Activated CD4-positive, alpha-beta T cell treated with anti-CD3 and anti-CD28 coated beads, Interleukin-2, amount 10 ng/mL, durations not matched to agents 24 days and 14 days (primary cell): ENCODE results near the gene SLC19A2. TPM values are rescaled to one million over a fixed set of nuclear protein-coding genes. Genes with fewer than 3 reads are reported as not detected.
"Not testable (repeated sequence)": the region's sequence is repeated elsewhere in the genome, so short reads cannot be mapped to it uniquely, and the experiment has no call there.

Experiments used
- DNase-seq: peaks from one replicate; pipeline ENCODE4 v3.0.0; 2022
- H3K27ac Mint-ChIP-seq: one replicate; pipeline ENCODE4 v1.8.0; 2022; ENCODE audit warnings: mild to moderate bottlenecking, mixed read lengths
- H3K27me3 Mint-ChIP-seq: one replicate; pipeline ENCODE4 v1.8.0; 2022; ENCODE audit warnings: mixed read lengths
- H3K36me3 Mint-ChIP-seq: one replicate; pipeline ENCODE4 v1.8.0; 2022; ENCODE audit warnings: low read depth, mild to moderate bottlenecking, mixed read lengths
- H3K4me1 Mint-ChIP-seq: one replicate; pipeline ENCODE4 v1.8.0; 2021; ENCODE audit warnings: mixed read lengths
- H3K4me3 Mint-ChIP-seq: one replicate; pipeline ENCODE4 v1.8.0; 2022; ENCODE audit warnings: mild to moderate bottlenecking, moderate library complexity, mixed read lengths
- H3K9me3 Mint-ChIP-seq: one replicate; pipeline ENCODE4 v1.8.0; 2021; ENCODE audit warnings: mixed read lengths
- intact Hi-C: fragments of 100-400 bp; cut with micrococcal nuclease; formaldehyde crosslinking; loops from one replicate; pipeline ENCODE4 v1.15.1; 2023
- total RNA-seq: library from RNA; stranded (reverse); gene quantifications from 2 replicates; pipeline ENCODE4 v1.2.3, GENCODE V29; 2022

Gene SLC19A2, protein sequence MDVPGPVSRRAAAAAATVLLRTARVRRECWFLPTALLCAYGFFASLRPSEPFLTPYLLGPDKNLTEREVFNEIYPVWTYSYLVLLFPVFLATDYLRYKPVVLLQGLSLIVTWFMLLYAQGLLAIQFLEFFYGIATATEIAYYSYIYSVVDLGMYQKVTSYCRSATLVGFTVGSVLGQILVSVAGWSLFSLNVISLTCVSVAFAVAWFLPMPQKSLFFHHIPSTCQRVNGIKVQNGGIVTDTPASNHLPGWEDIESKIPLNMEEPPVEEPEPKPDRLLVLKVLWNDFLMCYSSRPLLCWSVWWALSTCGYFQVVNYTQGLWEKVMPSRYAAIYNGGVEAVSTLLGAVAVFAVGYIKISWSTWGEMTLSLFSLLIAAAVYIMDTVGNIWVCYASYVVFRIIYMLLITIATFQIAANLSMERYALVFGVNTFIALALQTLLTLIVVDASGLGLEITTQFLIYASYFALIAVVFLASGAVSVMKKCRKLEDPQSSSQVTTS
- 12.1 and 12.2 TPM in 2 replicates for total RNA-seq

DNA sequence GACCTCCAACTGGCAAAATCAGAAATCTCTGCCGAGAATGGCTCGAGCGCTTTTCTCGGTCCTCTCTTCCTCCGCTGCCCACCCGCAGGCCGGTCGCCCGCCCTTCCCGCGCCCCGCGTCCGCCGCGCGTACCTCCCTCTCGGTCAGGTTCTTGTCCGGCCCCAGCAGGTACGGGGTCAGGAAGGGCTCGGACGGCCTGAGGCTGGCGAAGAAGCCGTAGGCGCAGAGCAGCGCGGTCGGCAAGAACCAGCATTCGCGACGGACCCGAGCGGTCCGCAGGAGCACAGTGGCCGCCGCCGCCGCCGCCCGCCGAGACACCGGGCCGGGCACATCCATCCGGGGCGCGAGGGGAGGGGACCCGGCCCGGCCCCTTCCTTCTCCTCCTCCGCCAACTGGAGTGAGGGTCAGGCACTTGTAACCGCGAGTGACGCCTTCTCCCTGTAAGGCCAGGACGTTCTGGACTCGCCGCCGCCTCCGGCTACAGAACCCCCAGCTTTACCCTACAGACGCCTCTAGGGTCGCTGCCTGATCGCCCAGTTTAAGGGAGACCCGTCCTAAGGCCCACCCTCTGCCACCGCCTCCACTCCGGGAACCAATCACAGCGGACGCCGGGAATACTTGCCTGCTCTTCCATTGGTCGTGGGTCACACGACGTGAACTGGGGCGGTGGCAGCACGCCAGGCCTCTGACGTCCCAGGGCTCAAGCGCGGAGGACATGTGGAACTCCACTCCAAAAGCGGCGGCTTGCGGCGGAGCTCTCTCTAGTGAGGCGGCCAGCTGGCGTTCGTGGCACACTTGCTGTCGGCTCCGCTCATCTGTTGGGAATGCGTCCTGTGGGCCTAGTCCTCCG lies at the start of gene SLC19A2:
SLC19A2 (minus strand) TSS at position 514 of the 850 bp plus-strand sequence; CDS start at position 336, 178 bp downstream.
- Mint-ChIP-seq H3K4me3 (peak within 1 kb of the TSS; percentile 98), H3K27me3 (no peaks in the 10 kb centered on the region), H3K9me3 (no peaks in the 10 kb centered on the region), H3K27ac (peak within 1 kb of the TSS; percentile 94), H3K36me3 (peaks cover 8% of the 10 kb centered on the region), H3K4me1 (peaks cover 47% of the 10 kb centered on the region)
- peak; percentile 98 for DNase-seq
- intact Hi-C loops = loop anchor here (1.0 to 10.0 kb wide), 7 partner anchors 25 to 1258 kb away; partner anchors contain the start of genes KIFAP3, NME7, SELL and SFT2D2

DNA sequence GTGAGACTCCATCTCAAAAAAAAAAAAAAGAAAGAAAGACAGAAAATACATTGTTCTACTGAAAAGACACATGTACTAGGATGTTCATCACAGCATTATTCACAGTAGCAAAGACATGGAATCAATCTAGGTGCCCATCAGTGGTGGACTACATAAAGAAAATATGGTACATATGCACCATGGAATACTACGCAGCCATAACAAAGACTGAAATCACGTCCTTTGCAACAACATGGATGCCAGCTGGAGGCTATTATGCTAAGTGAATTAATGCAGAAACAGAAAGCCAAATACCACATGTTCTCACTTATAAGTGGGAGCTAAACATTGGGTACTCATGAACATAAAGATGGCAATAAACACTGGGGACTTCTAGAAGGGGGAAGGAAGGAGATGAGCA lies 48.9 kb upstream of the SLC19A2 start:
- intact Hi-C loops = no loop called here

DNA sequence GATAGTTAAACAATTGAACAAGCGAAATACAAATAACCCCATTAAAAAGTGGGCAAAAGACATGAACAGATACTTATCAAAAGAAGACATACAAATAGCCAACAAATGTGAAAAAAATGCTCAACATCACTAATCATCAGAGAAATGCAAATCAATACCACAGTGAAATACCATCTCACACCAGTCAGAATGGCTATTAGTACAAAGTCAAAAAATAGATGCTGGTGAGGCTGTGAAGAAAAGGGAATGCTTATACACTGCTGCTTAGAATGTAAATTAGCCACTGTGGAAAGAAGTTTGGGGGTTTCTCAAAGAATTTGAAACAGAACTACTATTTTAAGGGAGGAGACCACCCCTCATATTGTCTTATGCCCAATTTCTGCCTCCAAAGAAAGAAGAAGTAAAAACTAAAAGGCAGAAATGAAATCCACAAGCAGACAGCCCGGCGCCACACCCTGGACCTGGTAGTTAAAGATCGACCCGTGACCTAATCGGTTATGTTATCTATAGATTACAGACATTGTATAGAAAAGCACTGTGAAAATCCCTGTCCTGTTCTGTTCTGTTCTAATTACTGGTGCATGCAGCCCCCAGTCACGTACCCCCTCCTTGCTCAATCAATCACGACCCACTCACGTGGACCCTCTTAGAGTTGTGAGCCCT lies 47.9 kb upstream of the SLC19A2 start:
- Mint-ChIP-seq H3K36me3 (peaks cover 75% of the 10 kb centered on the region), H3K4me1 (peaks cover 10% of the 10 kb centered on the region)
- intact Hi-C loops, H3K4me3 Mint-ChIP-seq, DNase-seq, H3K27me3 Mint-ChIP-seq, H3K27ac Mint-ChIP-seq, H3K9me3 Mint-ChIP-seq: not testable (repeated sequence)

More for the DNA sequence above, 48.9 kb upstream of the SLC19A2 start:
- H3K4me1 Mint-ChIP-seq = peaks cover under 1% of the 10 kb centered on the region
- H3K9me3 Mint-ChIP-seq = peaks cover 3% of the 10 kb centered on the region
- H3K27me3 Mint-ChIP-seq = no peaks in the 10 kb centered on the region
- DNase-seq = no peak
- H3K4me3 Mint-ChIP-seq = no peak overlapping the region
- peaks cover 71% of the 10 kb centered on the region for H3K36me3 Mint-ChIP-seq
- H3K27ac Mint-ChIP-seq = no peak overlapping the region

DNA sequence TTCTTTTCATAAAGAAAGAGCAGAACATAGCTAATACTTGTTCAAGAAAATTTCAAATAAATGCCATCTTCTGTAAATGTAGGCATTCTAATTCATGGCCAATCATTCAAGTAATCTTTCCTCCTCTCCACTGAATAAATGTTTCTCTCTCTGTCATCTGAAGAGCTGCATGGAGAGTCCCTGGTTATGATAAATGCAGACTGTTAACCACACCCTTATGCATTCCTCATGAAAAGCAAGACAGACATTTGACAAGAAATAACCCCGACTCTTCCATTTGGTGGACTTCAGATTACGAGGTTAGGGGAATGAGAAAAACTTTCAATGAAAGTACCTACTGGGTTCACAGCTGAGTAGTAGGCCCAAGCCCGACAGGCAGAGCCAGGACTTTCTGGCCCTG lies 44.7 kb upstream of the SLC19A2 start:
- Mint-ChIP-seq H3K9me3 (peaks cover 3% of the 10 kb centered on the region), H3K27ac (no peak overlapping the region), H3K4me1 (peaks cover 12% of the 10 kb centered on the region), H3K27me3 (no peaks in the 10 kb centered on the region), H3K4me3 (no peak overlapping the region), H3K36me3 (peaks cover 84% of the 10 kb centered on the region)
- intact Hi-C loops = no loop called here
- DNase-seq = no peak

DNA sequence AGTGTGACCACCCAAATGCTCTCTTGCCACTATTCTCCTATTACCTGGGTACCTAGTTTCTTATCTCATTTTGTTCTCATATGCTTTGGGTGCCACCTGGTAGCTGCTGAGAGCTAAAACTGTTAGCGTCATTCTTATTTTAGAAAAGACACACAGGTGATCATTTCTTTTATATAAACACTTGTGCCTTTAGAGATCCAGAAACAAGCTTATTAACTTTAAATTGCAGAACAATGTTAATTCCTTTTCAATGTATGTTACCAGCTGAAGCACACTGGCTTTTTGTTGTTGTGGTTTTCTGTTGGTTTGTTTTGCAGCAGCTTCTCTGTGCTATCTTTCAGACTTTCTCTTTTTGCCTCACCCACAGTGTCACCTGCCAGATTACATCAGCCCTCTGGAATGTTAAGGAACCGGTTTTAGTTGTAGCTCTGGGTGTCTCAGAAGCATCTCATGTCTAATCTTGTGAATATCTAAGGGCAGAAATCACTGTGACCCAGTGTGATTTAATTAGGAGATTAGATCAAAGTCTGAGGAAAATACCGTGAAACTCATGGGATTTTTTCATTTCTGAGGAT lies 43.4 kb upstream of the SLC19A2 start:
- Mint-ChIP-seq H3K4me1 (peaks cover 12% of the 10 kb centered on the region), H3K9me3 (no peaks in the 10 kb centered on the region), H3K36me3 (peaks cover 84% of the 10 kb centered on the region), H3K4me3 (peak overlapping the region; percentile 70), H3K27ac (no peak overlapping the region), H3K27me3 (no peaks in the 10 kb centered on the region)
- peak; percentile 63 for DNase-seq
- intact Hi-C loops = no loop called here

DNA sequence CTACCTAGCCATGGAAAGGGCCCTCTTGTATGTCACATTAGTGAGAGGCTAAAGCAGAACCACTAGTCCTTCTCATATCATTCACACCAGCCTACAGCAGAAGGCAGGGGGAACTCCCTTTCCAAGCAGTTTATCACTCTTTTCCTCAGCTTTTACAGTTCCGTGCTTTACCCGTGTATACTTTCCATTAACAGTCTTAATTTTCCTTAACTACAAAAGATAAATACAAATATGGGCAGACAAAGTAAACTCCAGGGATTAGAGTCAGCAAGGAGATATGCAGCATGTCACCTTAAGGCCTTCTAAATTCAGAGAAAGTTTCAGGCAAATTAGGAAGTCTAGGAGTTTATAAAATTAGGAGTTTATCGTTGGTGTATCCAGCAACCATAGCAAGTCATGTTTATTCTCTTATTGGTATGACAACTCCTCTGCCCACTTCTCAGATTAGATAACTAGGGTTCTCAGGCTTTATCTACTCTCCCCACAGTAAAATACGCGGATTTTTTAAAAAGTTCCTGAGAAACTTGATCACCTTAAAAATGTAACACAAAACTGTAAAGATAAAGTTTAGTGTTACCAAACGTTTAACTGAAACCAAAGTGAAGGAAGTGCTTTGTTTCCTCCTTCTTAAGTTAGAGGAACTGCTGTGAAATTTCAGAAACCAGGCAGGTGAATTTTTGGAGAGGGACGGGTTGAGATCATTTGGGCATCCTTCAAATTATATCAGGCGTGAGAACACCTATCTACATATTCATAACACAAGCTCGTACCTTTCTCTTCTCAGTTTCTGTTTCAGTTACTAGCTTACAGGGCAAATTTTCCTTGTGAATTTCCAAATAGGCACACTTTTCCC lies 42.7 kb upstream of the SLC19A2 start:
- Mint-ChIP-seq H3K9me3 (no peaks in the 10 kb centered on the region), H3K4me1 (peaks cover 12% of the 10 kb centered on the region), H3K27me3 (no peaks in the 10 kb centered on the region), H3K4me3 (peak overlapping the region; percentile 70), H3K36me3 (peaks cover 82% of the 10 kb centered on the region), H3K27ac (no peak overlapping the region)
- DNase-seq = no peak
- intact Hi-C loops = no loop called here

DNA sequence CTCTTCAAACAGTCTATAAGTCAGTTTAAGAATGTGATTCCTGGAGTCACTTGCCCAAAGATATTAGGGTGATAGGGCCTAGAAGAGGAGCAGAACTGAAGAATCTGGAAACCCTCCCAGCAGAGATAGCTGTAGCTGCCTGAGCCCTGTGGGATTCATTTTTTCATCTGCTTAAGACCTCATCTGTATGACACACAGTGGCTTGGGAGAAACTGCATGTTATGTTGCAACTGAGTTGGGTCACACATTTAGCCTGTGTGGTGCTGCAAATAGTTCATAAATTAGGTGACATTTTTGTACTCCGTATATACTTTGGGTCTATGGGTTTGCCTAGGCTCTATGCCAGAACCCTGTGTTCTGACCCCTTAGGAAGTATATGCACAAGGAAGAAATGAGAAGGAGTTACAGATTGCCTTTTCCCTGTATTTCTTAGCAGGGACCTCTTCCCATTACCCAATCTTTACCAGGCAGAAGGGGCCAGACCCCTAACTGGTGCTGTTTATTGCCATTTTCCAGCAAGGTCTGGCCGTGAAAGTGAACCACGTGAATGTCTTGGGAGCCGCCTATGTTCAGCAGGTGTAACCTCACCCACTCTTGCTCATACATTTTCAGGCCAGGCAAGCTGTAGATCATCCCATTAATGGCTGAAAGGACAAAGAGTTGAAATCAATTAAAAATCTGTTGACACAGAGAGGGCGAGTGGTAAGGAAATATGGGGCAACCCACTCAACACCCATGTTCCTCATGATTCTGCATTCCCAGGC lies 41.9 kb upstream of the SLC19A2 start:
- no peak for DNase-seq
- Mint-ChIP-seq H3K4me1 (peaks cover 12% of the 10 kb centered on the region), H3K27ac (no peak overlapping the region), H3K27me3 (no peaks in the 10 kb centered on the region), H3K9me3 (no peaks in the 10 kb centered on the region), H3K36me3 (peaks cover 77% of the 10 kb centered on the region), H3K4me3 (no peak overlapping the region)
- intact Hi-C loops = no loop called here

DNA sequence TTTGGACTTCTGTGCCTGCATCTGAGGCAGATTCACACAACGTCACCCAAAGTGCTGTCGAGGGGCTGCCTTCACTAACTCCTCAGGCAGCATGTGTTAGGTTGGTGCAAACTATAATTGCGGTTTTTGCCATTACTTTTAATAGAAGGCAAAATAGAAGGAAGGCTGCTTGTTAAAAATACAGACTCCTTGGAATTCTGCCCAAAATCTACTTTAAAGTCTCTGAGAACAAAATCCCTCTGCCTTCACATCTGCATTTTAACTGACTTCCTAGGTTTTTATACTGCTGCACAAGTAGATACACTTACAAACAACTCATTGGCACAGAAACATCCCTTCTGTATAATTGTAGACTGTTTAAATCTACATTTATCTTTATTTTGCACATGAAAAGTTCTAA lies 41.3 kb upstream of the SLC19A2 start:
- Mint-ChIP-seq H3K27me3 (no peaks in the 10 kb centered on the region), H3K4me3 (no peak overlapping the region), H3K36me3 (peaks cover 73% of the 10 kb centered on the region), H3K4me1 (peaks cover 12% of the 10 kb centered on the region), H3K9me3 (no peaks in the 10 kb centered on the region), H3K27ac (no peak overlapping the region)
- no peak for DNase-seq
- intact Hi-C loops = no loop called here

DNA sequence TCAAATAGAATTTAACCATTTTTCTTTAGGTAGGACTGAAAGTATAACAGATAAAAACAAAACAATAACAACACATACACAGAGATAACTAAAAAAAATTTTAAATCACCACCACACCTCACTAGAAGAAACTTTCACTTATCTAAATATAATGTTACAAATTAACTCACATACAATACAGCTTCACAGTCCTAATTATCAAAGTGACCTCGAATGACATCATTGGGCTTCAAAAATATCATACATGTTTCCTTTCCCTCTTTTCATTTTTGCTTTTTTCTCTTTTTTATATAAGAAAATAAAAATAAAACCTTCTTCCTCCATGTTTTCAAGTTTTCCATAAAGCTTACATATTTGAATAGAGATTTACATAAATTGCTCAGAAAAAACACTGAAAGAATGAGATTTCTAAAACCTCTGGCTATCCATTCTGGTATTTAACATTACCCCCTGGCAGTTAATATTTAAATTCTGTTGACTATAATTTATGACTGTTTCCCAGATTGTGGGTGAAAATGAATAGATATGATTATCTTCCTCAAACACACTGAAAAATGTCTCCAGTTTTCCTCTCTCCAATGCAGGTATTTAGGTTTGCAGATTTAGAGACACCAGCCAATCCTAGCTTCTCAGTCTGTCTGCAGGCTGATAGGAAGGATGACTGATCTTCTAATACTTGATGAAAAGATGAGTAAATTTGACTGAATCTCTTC lies 40.5 kb upstream of the SLC19A2 start:
- Mint-ChIP-seq H3K27ac (no peak overlapping the region), H3K4me1 (peaks cover 12% of the 10 kb centered on the region), H3K36me3 (peaks cover 70% of the 10 kb centered on the region), H3K9me3 (no peaks in the 10 kb centered on the region), H3K4me3 (no peak overlapping the region), H3K27me3 (no peaks in the 10 kb centered on the region)
- no peak for DNase-seq
- intact Hi-C loops = no loop called here

DNA sequence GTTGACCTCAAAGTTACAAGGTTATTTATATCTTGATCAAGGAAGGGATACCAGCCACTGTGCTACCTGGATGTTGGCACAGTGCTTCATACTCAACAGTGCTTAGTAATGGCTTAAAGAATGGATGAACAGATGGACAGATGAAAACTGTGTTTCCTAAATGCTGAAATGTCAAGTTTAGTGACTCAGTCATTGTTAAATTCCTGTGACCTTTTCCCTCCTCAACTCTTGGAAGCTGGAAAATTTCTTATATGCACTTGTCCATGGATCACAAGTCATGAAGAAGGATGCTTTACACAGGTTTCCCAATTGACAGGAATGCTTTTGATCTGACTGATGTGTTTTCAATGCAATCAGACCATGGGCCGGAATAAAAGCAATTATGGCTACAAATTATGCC lies 39.6 kb upstream of the SLC19A2 start:
- Mint-ChIP-seq H3K27ac (no peak overlapping the region), H3K9me3 (no peaks in the 10 kb centered on the region), H3K4me1 (peaks cover 12% of the 10 kb centered on the region), H3K36me3 (peaks cover 71% of the 10 kb centered on the region), H3K4me3 (no peak overlapping the region), H3K27me3 (no peaks in the 10 kb centered on the region)
- DNase-seq = no peak
- intact Hi-C loops = no loop called here

DNA sequence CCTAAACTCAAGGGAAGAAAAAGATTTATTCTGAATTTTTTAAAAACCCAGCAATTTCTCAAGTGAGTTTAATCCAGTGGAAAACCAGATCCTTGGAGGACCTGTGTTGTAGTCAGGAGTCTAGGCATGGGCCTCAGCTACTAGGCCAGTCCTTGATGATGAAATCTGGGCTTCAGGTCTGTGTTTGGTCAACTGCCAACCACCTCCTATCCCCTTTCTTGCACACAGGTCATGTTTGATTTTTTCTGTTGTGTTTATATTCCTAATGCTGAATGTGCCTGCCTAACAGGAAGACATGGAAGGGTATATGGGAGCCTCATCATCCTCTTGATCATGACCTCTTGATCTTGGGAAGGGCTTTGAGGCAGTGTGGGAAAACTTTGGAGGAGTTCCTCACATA lies 38.2 kb upstream of the SLC19A2 start:
- H3K36me3 Mint-ChIP-seq = peaks cover 72% of the 10 kb centered on the region
- peaks cover 5% of the 10 kb centered on the region for H3K4me1 Mint-ChIP-seq
- no peak overlapping the region for H3K4me3 Mint-ChIP-seq
- no peak overlapping the region for H3K27ac Mint-ChIP-seq
- intact Hi-C loops = no loop called here
- no peak for DNase-seq
- no peaks in the 10 kb centered on the region for H3K27me3 Mint-ChIP-seq
- H3K9me3 Mint-ChIP-seq = no peaks in the 10 kb centered on the region

DNA sequence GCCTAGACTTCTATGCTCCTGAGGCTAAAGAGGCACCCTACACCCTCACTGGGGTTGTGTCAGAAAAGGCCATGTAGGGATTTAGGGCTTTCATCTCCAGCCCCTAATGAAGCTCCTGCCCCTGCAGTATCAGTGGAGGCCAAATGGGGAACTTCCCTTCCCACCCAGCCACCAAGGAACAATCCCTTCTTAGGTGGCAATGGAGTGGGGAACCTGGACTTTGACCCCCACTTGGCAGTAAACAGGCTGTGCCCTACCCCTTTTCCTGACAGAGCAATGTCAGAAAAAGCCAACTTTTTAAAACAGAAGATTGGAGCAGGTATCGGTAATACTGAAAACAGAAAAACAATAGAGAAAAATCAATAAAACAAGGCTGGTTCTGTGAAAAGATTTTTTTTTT lies 35.5 kb upstream of the SLC19A2 start:
- Mint-ChIP-seq H3K27ac (no peak overlapping the region), H3K9me3 (no peaks in the 10 kb centered on the region), H3K36me3 (peaks cover 70% of the 10 kb centered on the region), H3K4me3 (no peak overlapping the region), H3K27me3 (no peaks in the 10 kb centered on the region), H3K4me1 (no peaks in the 10 kb centered on the region)
- intact Hi-C loops = no loop called here
- DNase-seq = no peak
